B cell (primary cell): ENCODE results near the gene CNTNAP4. TPM values are rescaled to one million over a fixed set of nuclear protein-coding genes. Genes with fewer than 3 reads are reported as not detected.

Experiments
- ATAC-seq: fragments of 200-7000 bp; cut with Tn5 transposase; one replicate; pipeline ENCODE4 v1.10.0; 2021; ENCODE audit warnings: low read depth, mild to moderate bottlenecking, moderate number of reproducible peaks, moderate library complexity
- CTCF ChIA-PET: fragments of 350-600 bp; sonication (Branson Sonifier 250); formaldehyde crosslinking; loops from one replicate; lab custom pipeline; 2021; ENCODE audit warnings: antibody characterized with exemption, inconsistent platforms; lab: Charles Lee
- POLR2A ChIA-PET: fragments of 350-600 bp; sonication (Branson Sonifier 250); formaldehyde crosslinking; loops from one replicate; lab custom pipeline; 2021; ENCODE audit warnings: antibody characterized with exemption; lab: Charles Lee
- DNase-seq: peaks from one replicate; pipeline ENCODE4 v3.0.0; 2013
- H2AFZ ChIP-seq: 2 replicates; pipeline ENCODE4 v1.6.1; 2012; ENCODE audit warnings: mild to moderate bottlenecking, low read depth, low read length; ENCODE audit not compliant: insufficient read depth, poor library complexity, severe bottlenecking
- H3K27ac ChIP-seq, 2 donors: 1 replicate in 1 of 2; 2 replicates in 1 of 2; pipeline ENCODE4 v1.5.1; 2012 to 2013; ENCODE audit warnings: low read length in 2 of 2, mild to moderate bottlenecking in 2 of 2, moderate library complexity in 1 of 2
- H3K27me3 ChIP-seq, 4 experiments: fragments of 200-600 bp in 1 of 4; sonication (generic) in 1 of 4; replicated peaks in 1 of 4; 1 replicate in 2 of 4; 2 replicates in 2 of 4; pipeline versions ENCODE4 v1.6.1 to v1.7.0; 2013 to 2016; ENCODE audit warnings: low read length in 3 of 4, mild to moderate bottlenecking in 2 of 4, mixed read lengths in 1 of 4, moderate library complexity in 1 of 4; ENCODE audit not compliant: insufficient read depth in 4 of 4, control insufficient read depth in 3 of 4; ENCODE audit errors: control extremely low read depth in 1 of 4
- H3K36me3 ChIP-seq, 2 experiments: replicated peaks in 1 of 2; 1 replicate in 1 of 2; 2 replicates in 1 of 2; pipeline versions ENCODE4 v1.6.1 to v1.7.1; 2013; ENCODE audit warnings: low read length in 1 of 2; ENCODE audit not compliant: insufficient read depth in 2 of 2, control insufficient read depth in 1 of 2; ENCODE audit errors: control extremely low read depth in 1 of 2, extremely low read depth in 1 of 2
- H3K4me1 ChIP-seq, 2 donors: fragments of 200-600 bp in 1 of 2; sonication (generic) in 1 of 2; 1 replicate in 1 of 2; 2 replicates in 1 of 2; pipeline versions ENCODE4 v1.5.1 to v1.6.1; 2013 to 2017; ENCODE audit warnings: low read length in 2 of 2; ENCODE audit not compliant: control insufficient read depth in 2 of 2, insufficient read depth in 2 of 2
- H3K4me2 ChIP-seq: replicated peaks from 2 replicates; pipeline ENCODE3; 2012; ENCODE audit warnings: mild to moderate bottlenecking, low read depth, low read length; ENCODE audit not compliant: poor library complexity, severe bottlenecking
- H3K4me3 ChIP-seq, 5 experiments: fragments of 200-600 bp in 1 of 5; sonication (generic) in 1 of 5; 1 replicate in 3 of 5; 2 replicates in 2 of 5; pipeline versions ENCODE4 v1.5.1 to v1.7.0; 2011 to 2016; ENCODE audit warnings: low read length in 4 of 5, mild to moderate bottlenecking in 4 of 5, low read depth in 2 of 5, control low read depth in 1 of 5, moderate library complexity in 1 of 5; ENCODE audit not compliant: insufficient read depth in 1 of 5; ENCODE audit errors: control extremely low read depth in 1 of 5, extremely low read depth in 1 of 5
- H3K79me2 ChIP-seq: fragments of 200-600 bp; sonication (generic); one replicate; pipeline ENCODE4 v1.6.0; 2016; ENCODE audit warnings: low read length; ENCODE audit not compliant: control insufficient read depth, insufficient read depth
- H3K9ac ChIP-seq: fragments of 200-600 bp; sonication (generic); 2 replicates; pipeline ENCODE4 v1.6.1; 2017; ENCODE audit warnings: mild to moderate bottlenecking, low read length, moderate library complexity
- H3K9me3 ChIP-seq, 3 donors: one replicate each; pipeline versions ENCODE4 v1.6.1 to v1.7.1; 2013; ENCODE audit warnings: low read length in 2 of 3; ENCODE audit not compliant: control insufficient read depth in 2 of 3, insufficient read depth in 1 of 3; ENCODE audit errors: control extremely low read depth in 1 of 3
- H4K20me1 ChIP-seq: 2 replicates; pipeline ENCODE4 v1.6.0; 2012; ENCODE audit warnings: mild to moderate bottlenecking, low read length; ENCODE audit not compliant: insufficient read depth, control insufficient read depth, poor library complexity, severe bottlenecking
- H3K27ac Mint-ChIP-seq: one replicate; pipeline ENCODE4 v1.8.0; 2021; ENCODE audit warnings: mixed read lengths
- H3K27me3 Mint-ChIP-seq: one replicate; pipeline ENCODE4 v1.8.0; 2021; ENCODE audit warnings: mixed read lengths
- H3K4me1 Mint-ChIP-seq: one replicate; pipeline ENCODE4 v1.8.0; 2021; ENCODE audit warnings: mixed read lengths
- H3K4me3 Mint-ChIP-seq: one replicate; pipeline ENCODE4 v1.8.0; 2021; ENCODE audit warnings: mixed read lengths
- H3K9me3 Mint-ChIP-seq: one replicate; pipeline ENCODE4 v1.8.0; 2022; ENCODE audit warnings: mixed read lengths; ENCODE audit not compliant: insufficient read depth
- CTCF ChIP-seq: fragments of 200-600 bp; IDR thresholded peaks from one replicate; pipeline ENCODE4 v1.8.0; 2022; ENCODE audit warnings: antibody characterized with exemption, mild to moderate bottlenecking
- EZH2 ChIP-seq: IDR thresholded peaks from 2 replicates; pipeline ENCODE4 v1.6.1; 2012; ENCODE audit warnings: borderline replicate concordance, low read depth, mild to moderate bottlenecking, moderate library complexity, low read length; ENCODE audit not compliant: insufficient read depth, poor library complexity, severe bottlenecking
- WGBS: methylation state at CpG from one replicate; pipeline ENCODE4 v1.1.5; 2013; ENCODE audit warnings: missing lambda C conversion rate; ENCODE audit not compliant: insufficient coverage; 5-methylcytosine and 5-hydroxymethylcytosine counted together
- intact Hi-C: fragments of 100-400 bp; cut with micrococcal nuclease; formaldehyde crosslinking; loops from one replicate; pipeline ENCODE4 v1.10.0; 2022
- polyA plus RNA-seq: library from polyadenylated mRNA; depleted of rRNA; stranded (reverse); fragments of >200 nt; gene quantifications from 2 replicates; pipeline ENCODE4 v1.2.3, GENCODE V29; 2012
- total RNA-seq, 2 donors: library from RNA; stranded (reverse); fragments of 120-200 nt in 1 of 2; gene quantifications; 1 replicate in 1 of 2; 2 replicates in 1 of 2; pipeline versions ENCODE4 v1.2.3 to v1.2.4, GENCODE V29; 2013 to 2022

The CNTNAP4 gene
- total and polyA plus RNA-seq, 2 donors (not counting 1 experiment from before 2014, with no cell fraction given) = 0.06 TPM; not detected in 1

- no peak overlapping the region for H2AFZ ChIP-seq
- no peak overlapping the region for H3K4me2 ChIP-seq
- ChIA-PET CTCF (no interaction called here), POLR2A (no interaction called here)
- Mint-ChIP-seq H3K27me3 (no peaks in the 10 kb centered on the region), H3K4me3 (no peak overlapping the region), H3K4me1 (no peaks in the 10 kb centered on the region), H3K27ac (no peak overlapping the region), H3K9me3 (peaks cover 2% of the 10 kb centered on the region)
- no peaks in the 10 kb centered on the region for H3K27me3 ChIP-seq
- H3K4me3 ChIP-seq = no peak overlapping the region
- no peak overlapping the region for H3K27ac ChIP-seq
- DNase-seq = no peak
- ATAC-seq = no peak
- no peak overlapping the region for H3K9ac ChIP-seq
- peaks cover 0 to 3% (median 0%) of the 10 kb centered on the region in 3 donors for H3K9me3 ChIP-seq
- intact Hi-C loops = no loop called here
- TF ChIP-seq EZH2 = no peak
- no peaks in the 10 kb centered on the region for H4K20me1 ChIP-seq
- WGBS = 100% methylated on average over 1 of the region's 1 CpG
- H3K36me3 ChIP-seq = no peaks in the 10 kb centered on the region
- H3K79me2 ChIP-seq = no peaks in the 10 kb centered on the region
- no peaks in the 10 kb centered on the region for H3K4me1 ChIP-seq
Measured at GRCh38 chr16:76518781-76519180, 241.6 kb downstream of the CNTNAP4 start.

- no peak overlapping the region for H3K27ac Mint-ChIP-seq
- H3K4me3 Mint-ChIP-seq = no peak overlapping the region
Measured at GRCh38 chr16:76524356-76524755, 247.2 kb downstream of the CNTNAP4 start.

More at GRCh38 chr16:76524356-76524755, 247.2 kb downstream of the CNTNAP4 start:
- H3K27me3 ChIP-seq = no peaks in the 10 kb centered on the region
- H3K4me1 ChIP-seq = no peaks in the 10 kb centered on the region
- ChIA-PET CTCF (no interaction called here), POLR2A (no interaction called here)
- no peak for DNase-seq
- no peaks in the 10 kb centered on the region for H3K4me1 Mint-ChIP-seq
- no peaks in the 10 kb centered on the region for H4K20me1 ChIP-seq
- intact Hi-C loops = no loop called here
- no peaks in the 10 kb centered on the region for H3K79me2 ChIP-seq
- peaks cover 0 to 3% (median 0%) of the 10 kb centered on the region in 3 donors for H3K9me3 ChIP-seq
- H2AFZ ChIP-seq = no peak overlapping the region
- no peak overlapping the region for H3K4me2 ChIP-seq
- H3K9ac ChIP-seq = no peak overlapping the region
- H3K27me3 Mint-ChIP-seq = no peaks in the 10 kb centered on the region
- no peak overlapping the region for H3K4me3 ChIP-seq
- no peak overlapping the region for H3K27ac ChIP-seq
- ATAC-seq = no peak
- TF ChIP-seq EZH2 = no peak
- no peak for TF ChIP-seq CTCF
- no peaks in the 10 kb centered on the region for H3K36me3 ChIP-seq
- WGBS = 100% methylated on average over 1 of the region's 2 CpGs
- no peaks in the 10 kb centered on the region for H3K9me3 Mint-ChIP-seq
